DMS114 treated with DMSO at 0.1 percent for 48 hours (cell line): ENCODE results near the gene GHR.

ENCODE experiments used
- DNase-seq: peaks from one replicate; lab custom pipeline; 2025; ENCODE audit not compliant: unreplicated experiment; lab: John Stamatoyannopoulos, UW

Gene GHR

DNA sequence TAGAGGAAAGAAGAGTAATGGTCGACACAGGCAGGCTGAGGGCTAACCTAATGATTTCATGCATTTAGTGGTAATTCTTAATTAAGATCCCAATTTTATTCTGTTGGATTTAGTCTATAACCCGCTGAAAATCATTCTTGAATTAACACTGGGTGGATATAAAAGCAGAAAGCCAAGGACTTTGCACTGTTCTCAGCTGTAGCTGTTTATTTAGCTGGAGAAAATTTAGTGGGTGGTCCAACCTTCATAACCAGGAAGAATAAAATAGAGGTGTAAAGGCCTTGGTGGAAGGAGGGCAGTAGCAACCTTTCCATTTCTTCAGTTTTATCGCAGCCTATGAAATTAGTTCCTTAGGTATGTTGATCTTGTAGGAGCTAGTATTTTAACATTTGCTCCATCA, 92.3 kb downstream of the GHR start:
- DNase-seq, result no peak

DNA sequence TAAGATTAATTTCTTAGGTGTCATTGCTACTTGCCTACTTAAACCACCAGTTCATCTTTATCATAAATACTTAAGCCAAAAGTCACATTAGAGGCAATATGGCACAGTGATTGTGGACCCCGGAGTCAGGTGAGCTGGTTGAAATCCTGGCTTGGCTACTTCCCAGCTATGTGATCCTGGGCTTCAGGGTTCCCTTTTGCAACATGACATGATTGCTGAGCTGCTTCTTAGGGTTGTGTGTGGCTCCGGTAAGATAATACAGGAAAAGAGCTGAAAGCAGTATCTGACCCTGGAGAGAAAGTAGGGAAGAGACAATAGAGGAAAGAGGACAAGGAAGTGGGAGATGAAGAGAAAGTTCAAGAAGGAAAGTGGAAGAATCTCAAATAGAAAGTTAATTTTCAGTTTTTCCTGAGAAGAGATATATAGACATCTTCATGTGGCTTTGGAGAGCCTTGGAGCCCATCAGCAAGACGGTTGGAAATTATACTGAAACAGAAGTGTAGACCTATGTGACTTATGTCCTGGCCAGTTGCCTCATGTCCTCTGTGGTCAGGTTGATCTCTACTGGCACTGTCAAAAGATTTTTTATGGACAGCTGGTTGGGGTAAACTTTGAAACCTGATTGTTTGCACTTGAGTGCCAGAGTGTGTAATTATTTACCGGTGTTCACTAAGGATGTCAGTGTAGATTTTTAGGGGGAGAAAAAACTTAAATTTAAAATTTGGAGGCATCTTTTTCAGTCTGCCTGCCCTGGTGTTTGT, 93.2 kb downstream of the GHR start:
- no peak for DNase-seq

DNA sequence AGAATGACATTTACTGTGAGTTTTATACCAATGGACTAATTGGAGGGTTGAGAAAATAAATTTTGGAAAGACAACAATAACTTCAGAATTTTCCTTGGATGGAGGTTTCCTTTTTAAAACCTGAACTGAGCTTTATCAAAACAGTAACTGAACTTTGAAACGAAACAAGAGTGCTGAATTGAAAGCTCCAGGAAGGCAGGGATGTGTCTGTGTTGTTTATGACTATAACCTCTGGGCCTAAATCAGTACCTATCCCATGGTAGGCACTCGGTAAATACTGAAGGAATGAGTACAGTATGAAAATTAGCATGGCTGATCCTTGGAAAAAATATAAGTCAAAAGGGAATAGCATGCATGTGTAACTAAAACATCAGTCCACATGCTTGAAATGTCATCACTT, 93.9 kb downstream of the GHR start:
- no peak for DNase-seq

DNA sequence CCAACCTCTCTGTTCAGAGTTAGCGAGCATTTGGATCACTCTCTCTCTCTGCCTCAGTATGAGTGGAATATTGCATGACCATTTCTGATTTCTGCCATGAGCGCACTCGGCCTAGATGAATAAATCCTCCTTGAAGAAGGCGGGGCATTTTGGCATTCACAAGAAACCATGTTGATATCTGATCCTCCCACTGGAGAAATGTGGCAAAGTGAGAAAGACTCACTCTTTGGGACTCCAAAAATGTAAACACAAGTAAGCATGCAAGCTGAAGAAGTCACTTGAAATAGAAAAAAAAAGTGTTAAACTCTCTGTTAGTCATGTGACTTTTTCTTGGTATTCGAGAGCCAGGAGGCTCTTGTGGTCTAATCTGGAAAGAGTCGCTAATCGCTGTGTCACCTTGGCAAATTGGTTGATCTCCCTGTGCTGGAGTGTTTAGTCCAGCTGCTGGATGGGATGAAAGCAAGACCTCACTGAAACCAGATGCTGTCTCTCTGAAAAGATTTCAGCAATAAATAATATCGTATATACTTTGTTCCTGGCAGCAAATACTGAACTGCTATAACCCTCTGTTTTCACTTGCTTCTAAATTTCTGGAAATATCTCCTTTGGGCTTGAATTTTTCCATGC, 95.5 kb downstream of the GHR start:
- DNase-seq, result no peak

DNA sequence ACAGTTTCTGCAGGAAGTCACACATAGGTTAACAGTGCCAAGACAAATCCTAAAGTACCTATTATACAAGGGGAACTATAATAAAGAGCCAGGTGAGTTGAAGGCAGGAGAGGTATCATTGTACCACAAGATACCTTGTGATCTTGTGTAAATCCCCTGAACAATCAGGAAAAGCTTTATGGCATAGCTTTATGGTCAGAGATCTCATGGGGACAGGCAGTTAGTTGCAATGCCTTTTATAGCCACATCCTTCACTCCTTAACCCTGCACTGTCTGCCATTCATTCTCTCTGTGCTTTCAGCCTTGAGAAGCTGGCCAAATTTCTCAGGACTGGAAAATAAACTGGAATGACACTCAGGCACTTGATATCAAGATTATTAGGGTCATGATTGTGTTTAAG, 97.0 kb downstream of the GHR start:
- no peak for DNase-seq

DNA sequence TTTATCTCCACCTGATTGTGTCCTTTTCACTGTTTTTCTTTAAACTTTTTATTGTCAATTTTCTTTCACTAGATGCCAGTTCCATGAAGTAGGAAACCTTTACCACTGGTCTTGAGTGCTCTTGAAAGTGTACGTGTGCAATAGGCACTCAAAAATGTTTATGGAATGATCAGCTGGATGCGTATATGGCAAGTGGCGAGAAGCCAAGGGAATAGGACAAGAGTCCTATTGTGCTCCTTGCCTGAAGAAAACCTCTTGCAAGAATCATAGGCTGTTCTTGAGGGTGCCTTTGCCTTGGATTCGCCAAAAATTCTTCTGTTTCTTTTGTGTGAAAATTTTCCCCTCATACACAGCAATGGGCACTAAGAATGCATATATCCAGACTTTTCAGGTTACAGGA, 97.7 kb downstream of the GHR start:
- no peak for DNase-seq

DNA sequence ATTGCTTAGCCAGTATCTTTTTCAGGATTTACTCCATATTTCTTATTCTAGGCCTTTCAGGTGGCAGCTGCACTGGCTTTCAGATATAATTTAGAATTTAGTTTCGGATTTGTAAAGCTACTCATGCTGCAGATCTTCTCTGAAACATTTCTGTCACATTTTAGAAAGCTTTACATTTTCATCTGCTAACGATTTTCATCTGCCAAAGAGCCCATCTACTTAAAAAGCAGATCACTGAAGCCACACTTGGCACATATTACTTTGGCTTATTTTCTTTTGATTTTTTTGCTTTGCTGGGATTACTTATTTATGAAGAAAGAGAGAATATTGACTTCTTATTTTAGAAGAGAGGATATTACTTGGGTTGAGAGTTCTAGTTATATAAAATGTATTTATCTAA, 98.2 kb downstream of the GHR start:
- DNase-seq, result no peak

DNA sequence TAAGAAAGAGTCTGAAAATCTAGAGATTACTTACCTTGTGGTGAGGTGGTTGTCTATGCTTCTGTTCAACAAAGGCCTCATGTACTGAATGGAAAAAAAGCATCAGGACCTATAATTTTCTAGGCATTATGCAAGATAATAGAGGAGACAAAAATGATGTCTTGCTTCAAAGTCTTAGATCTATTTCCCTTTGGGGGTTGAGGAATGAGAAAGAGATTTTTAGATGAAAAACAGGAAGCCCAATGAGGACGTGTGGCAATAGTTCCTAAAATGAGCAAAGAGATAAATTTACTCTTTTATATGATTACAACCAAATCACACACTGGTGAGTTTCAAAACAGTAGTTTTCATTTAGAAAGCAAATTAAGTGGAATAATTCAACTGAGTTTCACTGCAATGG, 99.5 kb downstream of the GHR start:
- no peak for DNase-seq

DNA sequence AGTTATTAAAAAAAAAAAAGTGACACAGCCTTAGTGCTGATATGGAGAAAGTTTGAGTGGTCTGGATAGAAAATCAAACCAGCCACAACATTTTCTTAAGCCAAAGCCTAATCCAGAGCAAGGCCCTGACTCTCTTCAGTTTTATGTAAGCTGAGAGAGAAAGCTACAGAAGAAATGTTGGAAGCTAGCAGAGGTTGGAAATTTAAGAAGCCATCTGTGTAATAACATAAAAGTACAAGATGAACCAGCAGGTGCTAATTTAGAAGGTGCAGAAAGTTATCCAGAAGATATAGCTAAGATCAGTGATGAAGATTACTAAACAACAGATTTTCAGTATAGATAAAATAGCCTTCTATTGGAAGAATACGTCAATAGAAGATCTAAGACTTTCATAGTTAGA, 102.9 kb downstream of the GHR start:
- no peak for DNase-seq

DNA sequence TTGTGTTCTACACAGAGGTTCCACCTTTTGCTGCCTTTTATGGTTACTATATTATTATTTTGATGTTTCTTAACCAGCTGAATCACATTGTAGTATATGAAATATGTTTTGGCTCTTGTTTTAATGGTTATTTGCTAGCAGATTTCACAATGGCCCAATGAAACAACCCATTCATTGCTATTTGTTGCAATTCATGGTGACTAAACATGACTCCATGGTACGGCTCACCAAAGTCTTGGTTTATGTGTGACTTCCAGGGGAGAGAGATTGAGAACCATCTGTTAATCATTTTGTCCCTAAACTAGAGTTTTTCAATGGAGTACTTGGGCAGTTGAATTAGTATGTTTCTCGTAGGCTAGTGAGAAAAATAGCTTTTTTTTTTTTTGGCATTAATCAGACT, 108.4 kb downstream of the GHR start:
- DNase-seq, result no peak

DNA sequence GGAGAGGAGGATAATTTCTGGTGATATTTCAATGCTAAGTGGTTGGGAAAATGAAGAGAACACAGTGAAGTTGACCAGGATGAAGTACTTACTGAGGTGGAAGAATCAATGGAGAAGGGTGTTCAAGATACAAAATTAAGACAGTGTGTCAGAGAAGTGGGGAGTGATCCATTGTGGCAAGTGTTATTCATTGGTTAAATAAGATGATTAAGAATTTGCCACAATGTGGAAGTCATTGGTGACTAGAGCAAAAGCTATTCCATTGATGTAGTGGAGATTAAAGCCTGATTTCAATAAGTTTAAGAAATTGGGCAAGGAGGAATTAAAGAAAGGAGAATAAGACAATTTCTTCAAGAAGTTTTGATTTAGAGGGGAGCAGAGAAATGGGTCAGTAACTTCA, 118.9 kb downstream of the GHR start:
- DNase-seq, result no peak

DNA sequence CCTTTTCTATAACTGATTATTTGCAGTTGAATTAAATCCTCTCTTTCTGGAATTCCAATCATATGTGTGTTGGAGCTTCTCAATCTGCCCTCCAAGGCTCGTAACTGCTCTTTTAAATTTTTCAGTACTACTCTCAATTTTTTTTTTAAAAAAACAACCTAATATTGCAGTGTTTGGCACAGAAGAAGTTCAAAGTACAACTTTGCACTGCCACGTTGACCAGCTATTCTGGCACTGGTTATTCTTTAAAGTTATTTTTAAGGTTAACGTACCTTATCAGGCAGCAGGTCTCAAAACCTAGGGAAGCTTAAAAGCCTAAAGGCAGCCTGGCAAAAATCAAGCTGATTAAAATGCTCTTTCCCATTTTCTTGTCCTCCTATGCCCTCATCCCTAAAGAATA, 120.5 kb downstream of the GHR start:
- no peak for DNase-seq

DNA sequence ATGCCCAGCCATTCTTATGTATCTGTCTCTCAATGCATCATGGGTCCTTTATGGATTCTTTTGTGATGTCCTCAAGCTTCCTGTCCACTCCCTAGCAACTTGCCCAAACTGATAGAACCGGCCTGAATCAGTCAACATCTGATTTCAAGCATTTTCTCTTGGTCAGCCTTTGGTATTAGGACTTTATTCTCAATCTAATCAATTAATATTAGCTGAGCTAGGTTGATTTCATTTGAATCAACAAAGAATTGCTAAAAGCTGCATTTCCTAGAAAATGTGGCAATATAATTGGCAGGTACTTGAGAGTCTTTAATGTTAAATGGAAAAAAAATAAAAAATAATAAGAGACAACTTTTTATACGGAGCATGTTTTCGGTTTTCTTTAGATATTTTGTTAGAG, 121.8 kb downstream of the GHR start:
- DNase-seq, result no peak

DNA sequence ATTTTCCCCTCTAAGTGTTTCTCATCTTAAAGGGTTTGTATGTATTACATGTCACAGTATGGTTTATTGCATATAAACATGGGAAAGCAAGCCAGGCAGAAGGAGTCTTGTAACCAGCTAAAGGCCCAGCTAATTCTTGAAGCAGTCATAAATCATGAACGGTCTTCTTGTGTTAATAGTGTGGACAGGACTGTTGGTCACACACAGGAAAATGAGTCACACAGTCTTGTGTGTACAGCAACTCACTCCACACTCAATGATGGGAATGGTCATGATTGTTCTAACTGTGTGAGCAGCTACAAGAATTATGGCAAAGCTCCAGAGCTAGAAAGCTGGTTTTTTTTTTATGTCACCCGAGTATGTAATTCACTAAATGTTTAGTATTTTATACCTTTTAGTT, 123.9 kb downstream of the GHR start:
- no peak for DNase-seq

DNA sequence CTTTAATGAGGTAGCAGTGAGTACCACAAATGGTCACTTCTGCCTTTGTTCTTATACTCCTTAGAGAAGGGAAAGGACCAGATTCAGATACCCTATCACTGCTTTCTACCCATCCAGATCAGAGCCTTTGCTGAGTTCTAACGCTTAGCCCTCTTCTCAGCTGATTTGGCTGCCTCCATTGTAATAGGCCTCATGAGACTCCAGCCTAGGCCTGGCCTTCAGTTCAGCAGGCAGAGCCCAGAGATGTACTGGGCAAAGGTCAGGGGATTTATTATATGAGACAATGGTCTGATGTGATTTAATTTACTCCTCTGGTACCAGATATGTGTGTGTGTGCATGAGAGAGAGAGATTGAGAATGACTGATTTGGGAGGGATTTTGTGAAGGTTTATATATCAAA, 124.7 kb downstream of the GHR start:
- DNase-seq, result no peak

DNA sequence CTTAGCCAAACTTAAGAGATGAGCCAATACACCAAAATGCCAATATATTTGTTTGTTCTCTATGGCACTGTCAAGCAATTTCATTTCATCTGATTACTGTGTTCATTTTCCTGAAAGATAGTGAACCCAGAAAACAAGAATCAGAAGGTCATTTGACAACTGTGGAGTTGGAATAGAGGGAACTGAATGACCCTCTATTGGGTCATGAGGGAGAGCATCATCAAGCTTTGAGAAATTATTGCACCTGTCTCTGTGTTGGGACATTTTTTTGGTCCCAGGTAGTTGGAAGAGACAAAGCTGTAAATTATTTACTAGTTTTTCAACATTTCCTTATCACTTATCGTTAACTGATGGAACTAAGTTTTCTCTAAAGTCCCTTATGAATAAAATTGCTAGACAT, 129.4 kb downstream of the GHR start:
- DNase-seq, result no peak

DNA sequence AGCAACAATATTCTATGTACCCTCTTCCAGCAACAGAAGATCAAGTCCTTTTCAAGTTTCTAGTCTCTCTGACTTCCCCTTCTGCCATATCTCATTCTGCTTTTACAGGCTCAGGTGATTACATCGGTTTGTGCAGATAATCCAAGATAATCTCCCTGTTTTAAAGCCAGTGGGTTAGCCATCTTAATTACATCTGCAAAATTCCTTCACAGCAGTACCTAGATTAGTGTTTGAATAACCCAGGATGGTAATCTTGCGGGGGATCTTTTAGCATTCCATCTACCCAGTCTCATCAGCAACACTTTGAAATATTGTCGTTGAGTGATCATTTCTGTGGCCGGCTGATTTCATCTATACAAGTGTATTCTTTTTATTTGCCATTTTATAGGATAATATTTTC, 130.2 kb downstream of the GHR start:
- DNase-seq, result no peak

DNA sequence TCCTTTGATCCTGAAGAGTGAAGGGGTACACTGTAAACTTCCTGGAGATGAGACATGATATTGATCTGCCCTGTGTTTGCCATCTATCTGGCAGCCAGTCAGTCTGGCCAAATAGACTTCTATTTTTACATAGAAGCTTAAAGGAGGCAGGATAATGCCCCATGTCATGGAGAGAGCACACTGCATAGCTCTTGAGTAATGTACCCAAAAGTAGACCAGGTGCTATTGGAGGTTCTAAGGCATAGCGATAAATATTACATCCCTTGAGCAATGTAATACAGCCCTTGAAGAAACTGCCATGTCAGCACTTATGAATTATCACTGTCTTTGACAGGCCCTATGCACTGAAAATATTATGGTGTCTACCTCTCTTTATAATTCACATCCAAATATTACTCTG, 131.8 kb downstream of the GHR start:
- DNase-seq, result no peak

DNA sequence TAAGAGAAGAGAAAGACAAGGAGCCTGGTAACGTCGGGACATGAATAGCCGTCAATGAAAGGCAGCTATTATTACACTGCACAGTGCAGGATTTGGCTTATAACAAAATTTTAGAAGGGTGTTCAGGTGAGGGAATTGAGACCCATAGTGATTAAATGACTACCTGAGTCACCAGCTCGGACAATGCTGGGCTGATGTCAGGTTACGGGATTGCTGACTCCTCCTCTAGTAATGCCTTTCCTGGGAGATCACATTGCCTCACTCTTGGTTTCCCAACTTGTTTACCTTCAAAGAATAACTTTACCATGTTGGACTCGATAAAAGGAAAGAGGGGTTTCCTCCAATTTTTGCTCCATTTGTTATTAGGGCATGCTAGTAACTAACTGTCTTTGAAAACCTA, 132.6 kb downstream of the GHR start:
- DNase-seq, result no peak

DNA sequence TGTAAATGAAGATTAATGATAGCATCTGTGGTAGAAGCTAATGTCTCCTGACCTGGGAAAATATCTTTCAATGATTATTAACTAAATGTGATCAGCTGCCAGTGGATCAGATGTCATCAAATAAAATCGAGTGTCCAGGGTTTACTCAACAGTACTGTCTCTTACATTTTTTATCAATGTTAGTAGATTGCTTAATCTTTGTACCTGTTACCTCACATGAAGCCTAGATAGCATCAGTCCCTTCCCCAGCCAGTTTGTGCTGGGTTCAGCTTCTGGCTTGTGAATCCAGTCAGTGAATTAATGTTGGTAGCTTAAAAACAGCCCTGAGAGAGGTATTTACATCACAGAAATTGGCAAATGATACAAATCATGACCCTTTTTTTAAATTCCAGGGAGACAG, 134.4 kb downstream of the GHR start:
- DNase-seq, result no peak

DNA sequence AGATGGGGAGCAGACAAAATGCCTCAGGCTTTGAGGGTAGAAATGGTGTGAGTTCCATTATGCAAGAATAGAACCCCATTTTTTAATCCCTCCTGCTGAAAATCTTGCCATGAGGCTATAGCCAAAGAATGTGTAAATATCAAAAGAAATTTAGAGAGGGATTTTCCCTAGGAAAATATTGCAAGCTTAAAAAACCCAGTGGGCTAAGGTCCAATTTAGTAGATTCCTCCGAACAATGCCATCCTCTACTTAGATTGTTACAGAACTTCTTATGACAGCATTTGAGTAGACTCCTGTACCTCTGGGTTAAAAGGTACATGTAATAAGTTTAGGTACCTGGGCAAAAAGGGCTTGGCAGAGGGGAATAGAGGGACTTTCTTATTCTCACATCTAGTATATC, 138.4 kb downstream of the GHR start:
- DNase-seq, result no peak

DNA sequence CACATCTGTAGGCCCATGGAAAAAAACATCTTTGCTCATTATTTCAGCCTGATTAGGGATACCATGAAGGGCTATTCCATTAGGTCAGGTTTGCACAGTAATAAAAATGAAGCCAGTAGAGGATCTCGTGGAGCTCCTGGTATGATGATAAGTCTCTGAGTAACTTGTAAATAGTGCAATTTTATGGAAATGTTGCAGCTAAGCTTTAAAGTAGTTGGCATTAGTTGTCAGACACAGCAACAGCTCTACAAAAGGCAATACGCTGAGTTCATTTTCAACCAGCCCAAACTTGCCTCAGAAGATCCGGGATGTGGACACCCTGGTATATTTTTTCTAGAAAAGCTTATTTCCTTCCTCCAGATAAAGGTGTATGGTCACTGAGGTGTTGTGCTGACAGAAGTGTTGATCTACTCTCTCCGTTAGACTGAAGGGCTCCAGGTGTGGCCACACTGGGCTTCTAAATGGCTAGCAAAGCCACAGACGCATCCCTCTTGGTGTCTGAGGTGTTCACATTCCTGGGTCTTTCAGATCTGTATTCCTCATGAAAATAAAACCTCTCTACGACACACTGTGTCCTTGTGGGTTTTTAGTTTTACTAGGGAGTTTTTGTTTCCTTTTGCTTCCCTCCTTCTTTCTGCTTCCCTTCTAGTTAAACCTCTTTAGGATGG, 141.6 kb downstream of the GHR start:
- no peak for DNase-seq
